ENCODE data around the gene KRTAP3-2.

KRTAP3-2 gene

GRCh38 chr17:41009936-41010335, 10.2 kb upstream of the KRTAP3-2 start:
- DNase-seq: no peak

GRCh38 chr17:41009301-41009760, 9.6 kb upstream of the KRTAP3-2 start:
- DNase-seq: no peak

- DNase-seq: no peak
These were observed 9.1 kb upstream of the KRTAP3-2 start, which contains the start of gene KRTAP3-1 for GRCh38 chr17:41008811-41009210. Gene KRTAP3-1, minus strand, starts transcription at chr17:41009128. Its CDS starts 54 bp downstream, at chr17:41009074.

GRCh38 chr17:41004397-41004796, 4.7 kb upstream of the KRTAP3-2 start:
- no peak for DNase-seq

- no peak for DNase-seq
These were observed 4.2 kb upstream of the KRTAP3-2 start for GRCh38 chr17:41003926-41004325.

- DNase-seq: peak; percentile 31
These were observed 3.1 kb upstream of the KRTAP3-2 start for GRCh38 chr17:41002814-41003213.

- no peak for DNase-seq
These were observed 2.1 kb upstream of the KRTAP3-2 start for GRCh38 chr17:41001795-41002194.

- DNase-seq: no peak
These were observed 2.3 kb downstream of the KRTAP3-2 start for GRCh38 chr17:40997361-40997760.

GRCh38 chr17:40996829-40997228, 2.9 kb downstream of the KRTAP3-2 start:
- DNase-seq: no peak

GRCh38 chr17:40995116-40995515, 4.6 kb downstream of the KRTAP3-2 start:
- DNase-seq: no peak

- no peak for DNase-seq
These were observed 5.9 kb downstream of the KRTAP3-2 start, which contains the start of gene KRTAP3-3 for GRCh38 chr17:40993839-40994238. Gene KRTAP3-3, minus strand, starts transcription at chr17:40994164. Its CDS starts 67 bp downstream, at chr17:40994097.

GRCh38 chr17:40993084-40993483, 6.6 kb downstream of the KRTAP3-2 start:
- DNase-seq: no peak

GRCh38 chr17:40992666-40993065, 7.0 kb downstream of the KRTAP3-2 start:
- no peak for DNase-seq

GRCh38 chr17:40986920-40987319, 12.8 kb downstream of the KRTAP3-2 start:
- no peak for DNase-seq

GRCh38 chr17:40984226-40984625, 15.5 kb downstream of the KRTAP3-2 start, which contains the start of gene KRT40:
Gene KRT40, minus strand, starts transcription at chr17:40984326. Its CDS starts 53 bp downstream, at chr17:40984273.
- DNase-seq: no peak

- no peak for DNase-seq
These were observed 18.6 kb downstream of the KRTAP3-2 start for GRCh38 chr17:40981115-40981514.

- no peak for DNase-seq
These were observed 19.1 kb downstream of the KRTAP3-2 start for GRCh38 chr17:40980596-40980995.

- DNase-seq: no peak
These were observed 19.6 kb downstream of the KRTAP3-2 start for GRCh38 chr17:40980117-40980516.

- DNase-seq: no peak
These were observed 21.0 kb downstream of the KRTAP3-2 start for GRCh38 chr17:40978575-40979151.

- DNase-seq: no peak
These were observed 24.2 kb downstream of the KRTAP3-2 start for GRCh38 chr17:40975516-40975915.

- DNase-seq: no peak
These were observed 25.3 kb downstream of the KRTAP3-2 start for GRCh38 chr17:40974366-40974765.

- DNase-seq: no peak
These were observed 32.1 kb downstream of the KRTAP3-2 start for GRCh38 chr17:40967582-40967981.

- no peak for DNase-seq
These were observed 32.9 kb downstream of the KRTAP3-2 start, which contains the start of gene KRT39 for GRCh38 chr17:40966848-40967247. Gene KRT39, minus strand, starts transcription at chr17:40966948. Its CDS starts 92 bp downstream, at chr17:40966856.

- DNase-seq: peak; percentile 28
These were observed 35.9 kb downstream of the KRTAP3-2 start for GRCh38 chr17:40963838-40964237.

GRCh38 chr17:40962059-40962561, 37.6 kb downstream of the KRTAP3-2 start:
- no peak for DNase-seq

Data from EL (cell line).